Cerebellar cortex (tissue), 1 donor: ENCODE data around the gene CLPTM1.
"Not testable (repeated sequence)": the region's sequence is repeated elsewhere in the genome, so short reads cannot be mapped to it uniquely, and the experiment has no call there.

ENCODE experiments used
- DNase-seq: peaks from one replicate; pipeline ENCODE4 v3.0.0-alpha.2; 2015; ENCODE audit warnings: low spot score

Gene CLPTM1

GRCh38 chr19:44975444-44975843 lies 20.3 kb downstream of the CLPTM1 start:
- DNase-seq: no peak

- no peak for DNase-seq
Measured at GRCh38 chr19:44984005-44984404, 28.8 kb downstream of the CLPTM1 start.

- DNase-seq: no peak
Measured at GRCh38 chr19:44985445-44985844, 30.3 kb downstream of the CLPTM1 start.

- DNase-seq: no peak
Measured at GRCh38 chr19:44986389-44986788, 31.2 kb downstream of the CLPTM1 start.

GRCh38 chr19:44987148-44987675 lies 32.0 kb downstream of the CLPTM1 start:
- DNase-seq: no peak

DNA sequence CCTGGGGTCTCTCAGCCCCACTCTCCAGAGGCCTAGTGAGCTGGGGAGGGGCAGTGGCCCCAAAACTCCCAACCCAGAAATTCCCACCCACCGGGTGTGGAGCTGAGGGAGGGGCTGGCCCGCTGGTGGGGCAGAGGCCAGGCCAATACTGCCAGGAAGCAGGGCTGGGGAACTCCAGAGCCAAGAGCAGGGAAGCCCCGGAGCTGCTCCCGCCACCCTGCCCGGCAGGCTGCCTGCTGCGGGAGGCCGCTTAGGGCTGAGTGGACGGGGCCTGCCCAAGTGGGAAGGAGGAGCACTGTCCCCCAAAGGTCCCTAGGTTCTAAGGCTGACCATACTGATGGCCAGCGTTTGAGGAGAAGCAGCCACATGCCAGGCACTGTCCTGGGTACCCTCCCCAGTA lies 33.1 kb downstream of the CLPTM1 start:
- no peak for DNase-seq

- DNase-seq: peak; percentile 66
Measured at GRCh38 chr19:44988896-44989556, 33.8 kb downstream of the CLPTM1 start.

- DNase-seq: no peak
Measured at GRCh38 chr19:44990459-44990858, 35.3 kb downstream of the CLPTM1 start.

DNA sequence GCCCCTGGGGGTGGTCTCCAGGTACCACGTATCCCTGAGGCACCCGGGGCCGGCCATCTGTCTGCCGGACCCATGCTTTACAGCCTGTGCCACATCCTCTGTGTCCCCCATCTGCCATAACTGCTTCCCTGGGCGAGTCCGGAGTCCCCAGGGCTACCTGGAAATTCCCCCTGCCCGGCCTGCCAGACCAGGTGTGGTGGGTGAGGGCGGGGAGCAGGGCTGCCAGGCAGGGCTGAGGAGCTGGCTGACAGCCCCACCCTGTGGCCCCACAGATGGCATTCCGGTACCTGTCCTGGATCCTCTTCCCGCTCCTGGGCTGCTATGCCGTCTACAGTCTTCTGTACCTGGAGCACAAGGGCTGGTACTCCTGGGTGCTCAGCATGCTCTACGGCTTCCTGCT lies 35.8 kb downstream of the CLPTM1 start:
- DNase-seq: no peak

GRCh38 chr19:44992336-44993163 lies 37.4 kb downstream of the CLPTM1 start:
- no peak for DNase-seq

GRCh38 chr19:44993526-44993925 lies 38.3 kb downstream of the CLPTM1 start:
- no peak for DNase-seq

DNA sequence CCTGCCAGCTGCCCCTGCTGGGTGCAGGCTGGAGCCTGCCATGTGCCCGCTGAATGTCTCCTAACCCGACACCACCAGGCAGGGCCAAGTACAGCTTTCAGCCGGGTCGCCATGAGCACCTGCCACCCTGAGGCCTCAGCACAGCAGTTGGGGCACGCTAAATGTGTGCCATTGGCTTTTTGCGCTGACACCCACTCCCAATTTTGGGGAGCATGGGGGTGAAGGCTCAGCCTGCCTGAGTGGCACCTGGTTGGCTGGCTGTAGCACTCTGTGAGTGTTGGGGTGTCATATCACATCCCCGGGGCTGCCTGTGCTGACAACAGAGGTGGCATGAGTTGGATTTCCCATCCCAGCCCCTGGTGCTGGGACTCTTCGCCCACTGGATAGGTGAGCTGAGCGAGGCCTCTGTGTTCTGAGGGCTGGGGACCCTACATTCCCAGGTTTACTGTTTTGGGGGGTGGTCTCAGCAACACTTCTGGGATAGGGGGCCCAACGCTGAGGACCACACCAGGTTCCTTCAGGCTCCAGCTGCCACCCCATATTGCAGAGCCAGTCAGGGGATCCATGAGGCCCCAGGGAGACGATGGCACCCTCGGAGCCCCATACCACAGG lies 38.9 kb downstream of the CLPTM1 start:
- no peak for DNase-seq

- no peak for DNase-seq
Measured at GRCh38 chr19:44998025-44998424, 42.8 kb downstream of the CLPTM1 start.

DNA sequence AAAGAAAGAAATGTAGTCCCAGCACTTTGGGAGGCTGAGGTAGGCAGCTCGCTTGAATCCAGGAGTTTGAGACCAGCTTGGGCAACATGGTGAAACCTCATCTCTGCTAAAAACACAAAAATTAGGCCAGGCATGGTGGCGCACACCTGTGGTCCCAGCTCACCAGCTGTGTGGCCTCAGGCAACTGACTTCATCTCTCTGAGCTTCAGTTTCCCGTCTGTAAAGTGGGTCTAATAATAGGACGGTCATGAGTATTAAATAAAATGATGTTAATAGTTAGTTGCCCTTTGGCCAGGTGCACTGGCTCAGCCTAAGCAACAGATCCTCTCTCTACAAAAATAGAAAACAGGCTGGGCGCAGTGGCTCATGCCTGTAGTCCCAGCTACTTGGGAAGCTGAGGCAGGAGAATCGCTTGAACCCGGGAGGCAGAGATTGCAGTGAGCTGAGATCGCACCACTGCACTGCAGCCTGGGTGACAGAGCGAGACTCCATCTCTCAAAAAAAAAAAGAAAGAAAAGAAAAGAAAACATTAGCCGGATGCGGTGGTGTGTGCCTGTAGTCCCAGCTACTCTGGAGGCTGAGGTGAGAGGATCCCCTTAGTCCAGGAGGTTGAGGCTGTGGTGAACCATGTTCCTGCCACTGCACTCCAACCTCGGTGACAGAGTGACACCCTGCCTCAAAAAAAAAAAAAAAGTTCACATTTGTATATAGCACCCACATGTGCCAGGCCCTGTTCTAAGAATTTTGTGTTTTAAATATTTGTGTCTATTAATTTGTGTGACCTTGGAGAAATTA lies 44.1 kb downstream of the CLPTM1 start:
- DNase-seq: not testable (repeated sequence)

GRCh38 chr19:45000665-45001064 lies 45.5 kb downstream of the CLPTM1 start:
- not testable (repeated sequence) for DNase-seq

- DNase-seq: peak; percentile 73
Measured at GRCh38 chr19:45001087-45001739, 46.0 kb downstream of the CLPTM1 start, which contains the start of gene RELB. Gene RELB, plus strand, starts transcription at chr19:45001464. Its CDS starts 116 bp downstream, at chr19:45001580.

- no peak for DNase-seq
Measured at GRCh38 chr19:45003485-45003884, 48.3 kb downstream of the CLPTM1 start.

GRCh38 chr19:45005787-45006186 lies 50.6 kb downstream of the CLPTM1 start:
- DNase-seq: no peak

DNA sequence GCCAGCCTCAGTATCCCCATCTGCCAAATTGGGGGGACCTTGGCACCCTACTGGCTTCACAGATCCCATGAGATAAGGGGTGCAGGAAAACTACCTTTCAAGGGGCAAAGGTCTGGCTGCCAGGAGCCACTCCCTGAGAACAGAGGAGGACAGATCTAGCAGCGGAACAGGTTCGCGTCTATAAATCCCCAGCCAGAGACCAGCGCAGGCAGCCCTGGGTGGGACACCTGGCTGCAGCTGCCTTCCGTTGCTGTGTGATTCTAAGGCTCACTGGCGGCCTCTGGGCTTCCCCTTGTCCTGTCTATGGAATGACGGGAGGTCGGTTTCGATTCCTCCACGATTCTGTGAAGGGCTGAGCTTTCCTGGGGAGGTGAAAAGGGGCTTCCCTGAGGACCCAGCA lies 53.4 kb downstream of the CLPTM1 start:
- DNase-seq: no peak

DNA sequence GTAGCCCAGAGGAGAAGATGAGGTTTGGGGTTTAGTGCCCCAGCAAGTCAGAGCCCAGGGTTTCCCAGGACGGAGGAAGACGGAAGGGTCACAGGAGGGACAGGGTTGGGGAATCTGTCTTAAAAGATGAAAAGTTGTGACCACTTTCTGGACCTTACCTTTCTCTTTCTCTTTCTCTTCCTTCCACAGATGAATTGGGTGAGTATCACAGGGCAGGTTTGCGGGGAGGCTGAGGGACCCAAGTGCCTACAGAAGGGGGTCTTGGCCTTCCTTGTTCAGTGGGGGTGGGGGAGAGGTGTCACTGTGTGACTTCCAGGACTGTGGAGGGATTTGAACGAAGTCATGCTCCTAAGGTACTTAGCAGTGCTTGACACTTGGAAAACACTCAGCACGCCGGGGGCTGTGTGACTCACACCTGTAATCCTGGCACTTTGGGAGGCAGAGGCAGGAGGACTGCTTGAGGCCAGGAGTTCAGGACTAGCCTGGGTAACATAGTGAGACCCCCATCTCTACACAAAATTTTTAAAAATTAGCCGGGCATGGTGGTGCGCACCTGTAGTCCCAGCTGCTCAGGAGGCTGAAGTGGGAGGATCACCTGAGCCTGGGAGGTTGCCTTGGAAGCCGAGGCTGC lies 54.6 kb downstream of the CLPTM1 start:
- DNase-seq: no peak

DNA sequence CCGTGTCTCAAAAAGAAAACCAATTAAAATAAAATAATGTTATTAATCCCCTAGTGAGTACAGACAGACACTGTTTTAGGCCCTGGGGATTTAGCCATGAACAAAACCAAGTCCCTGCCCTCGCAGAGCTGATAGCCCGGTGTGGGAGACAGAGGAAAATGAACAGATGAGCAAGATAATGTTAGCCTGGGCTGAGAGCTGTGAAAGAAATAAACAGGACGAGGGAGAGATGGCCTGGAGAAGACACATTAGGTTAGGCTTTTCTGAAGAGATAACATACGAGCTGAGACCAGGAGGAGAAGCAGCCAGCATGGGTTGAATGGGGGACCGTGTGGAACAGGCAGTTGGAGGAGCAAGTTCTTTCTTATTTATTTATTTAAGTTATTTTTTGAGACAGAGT lies 55.1 kb downstream of the CLPTM1 start:
- no peak for DNase-seq
